GM12873 (cell line): ENCODE results near the gene KCNN2.

Source experiments
- TF ChIP-seq, protein P1 (sequence below): IDR thresholded peaks from 2 replicates; pipeline ENCODE4 v1.5.1; 2012; ENCODE audit warnings: low read depth, mild to moderate bottlenecking, moderate library complexity, low read length, control low read depth; ENCODE audit not compliant: insufficient read depth; ENCODE audit errors: missing control alignments

KCNN2 gene

DNA sequence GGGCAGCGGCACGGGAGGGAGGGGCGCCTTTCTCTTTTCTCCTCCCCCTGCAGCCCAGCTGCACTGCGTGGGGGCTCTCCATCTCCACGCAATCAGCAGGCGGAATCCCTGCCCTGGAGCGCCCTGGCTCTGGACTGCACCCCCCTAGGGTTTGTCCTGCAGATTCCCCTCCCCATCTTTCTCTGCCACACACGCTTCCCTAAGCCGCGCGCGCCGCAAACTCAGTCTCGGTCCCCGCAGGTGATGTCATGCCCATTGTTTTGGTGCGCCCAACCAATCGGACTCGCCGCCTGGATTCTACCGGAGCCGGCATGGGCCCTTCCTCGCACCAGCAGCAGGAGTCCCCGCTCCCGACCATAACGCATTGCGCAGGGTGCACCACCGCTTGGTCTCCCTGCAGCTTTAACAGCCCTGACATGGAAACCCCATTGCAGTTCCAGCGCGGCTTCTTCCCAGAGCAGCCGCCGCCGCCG, at the start of gene KCNN2:
Gene KCNN2 (plus strand): TSS at position 347 of the 473 bp plus-strand sequence. CDS start 70 bp downstream, at position 417.
- TF ChIP-seq, protein P1, sequence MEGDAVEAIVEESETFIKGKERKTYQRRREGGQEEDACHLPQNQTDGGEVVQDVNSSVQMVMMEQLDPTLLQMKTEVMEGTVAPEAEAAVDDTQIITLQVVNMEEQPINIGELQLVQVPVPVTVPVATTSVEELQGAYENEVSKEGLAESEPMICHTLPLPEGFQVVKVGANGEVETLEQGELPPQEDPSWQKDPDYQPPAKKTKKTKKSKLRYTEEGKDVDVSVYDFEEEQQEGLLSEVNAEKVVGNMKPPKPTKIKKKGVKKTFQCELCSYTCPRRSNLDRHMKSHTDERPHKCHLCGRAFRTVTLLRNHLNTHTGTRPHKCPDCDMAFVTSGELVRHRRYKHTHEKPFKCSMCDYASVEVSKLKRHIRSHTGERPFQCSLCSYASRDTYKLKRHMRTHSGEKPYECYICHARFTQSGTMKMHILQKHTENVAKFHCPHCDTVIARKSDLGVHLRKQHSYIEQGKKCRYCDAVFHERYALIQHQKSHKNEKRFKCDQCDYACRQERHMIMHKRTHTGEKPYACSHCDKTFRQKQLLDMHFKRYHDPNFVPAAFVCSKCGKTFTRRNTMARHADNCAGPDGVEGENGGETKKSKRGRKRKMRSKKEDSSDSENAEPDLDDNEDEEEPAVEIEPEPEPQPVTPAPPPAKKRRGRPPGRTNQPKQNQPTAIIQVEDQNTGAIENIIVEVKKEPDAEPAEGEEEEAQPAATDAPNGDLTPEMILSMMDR: no peak

DNA sequence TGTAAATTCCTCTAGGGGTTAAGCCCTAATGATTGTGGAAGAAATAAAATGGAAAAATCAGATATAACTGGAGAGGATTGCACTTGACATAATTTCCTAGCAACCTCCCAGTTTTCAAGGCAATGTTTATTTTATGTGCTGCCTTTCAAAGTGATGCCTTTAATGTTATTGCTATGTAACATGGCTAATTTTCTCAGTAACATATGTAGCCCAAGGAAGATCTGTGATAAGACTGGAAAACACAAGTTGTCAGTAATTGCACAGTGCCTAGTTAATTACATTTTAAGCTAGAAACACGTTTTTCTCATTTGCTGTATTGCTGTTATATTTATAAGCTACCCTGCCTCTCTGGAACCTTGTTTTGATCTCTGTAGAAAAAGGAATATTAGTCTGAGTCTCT, 49.2 kb upstream of the KCNN2 start:
- TF ChIP-seq, protein P1: no peak

DNA sequence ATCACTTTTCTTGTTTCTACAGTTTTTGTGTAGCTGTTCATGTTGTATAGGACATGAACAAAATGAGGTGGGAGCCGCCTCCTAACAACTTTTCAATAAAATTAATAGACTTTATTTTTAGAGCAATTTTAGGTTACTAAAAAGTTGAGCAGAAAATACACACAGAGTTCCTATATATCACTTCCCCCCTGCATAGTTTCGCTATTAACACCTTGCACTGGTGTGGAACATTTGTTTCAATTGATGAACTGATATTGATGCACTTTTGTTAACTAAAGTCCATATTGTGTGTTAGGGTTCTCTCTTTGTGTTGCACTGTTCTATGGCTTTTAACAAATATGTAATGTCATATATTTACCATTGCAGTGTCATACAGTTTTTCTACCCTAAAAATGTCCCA, 47.8 kb upstream of the KCNN2 start:
- TF ChIP-seq, protein P1: no peak

DNA sequence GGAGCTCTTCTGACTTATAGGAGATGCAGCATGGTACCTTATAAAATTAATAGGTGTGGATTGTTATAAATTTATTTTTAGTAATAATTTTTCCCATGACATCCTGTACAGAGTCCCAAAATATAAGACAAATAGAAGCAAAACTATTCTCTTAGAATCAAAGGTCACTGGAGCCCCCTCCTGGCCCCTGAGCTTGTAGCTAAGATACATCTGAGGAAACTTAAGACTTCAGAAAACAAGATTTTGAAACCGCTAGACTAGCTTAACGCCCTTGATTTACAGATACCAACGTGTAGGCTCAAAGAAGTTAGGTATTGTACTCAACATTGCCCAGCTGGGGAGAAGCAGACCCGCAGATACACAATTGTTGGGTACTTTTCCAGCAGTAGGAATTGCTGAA, 45.7 kb upstream of the KCNN2 start:
- TF ChIP-seq, protein P1: no peak

DNA sequence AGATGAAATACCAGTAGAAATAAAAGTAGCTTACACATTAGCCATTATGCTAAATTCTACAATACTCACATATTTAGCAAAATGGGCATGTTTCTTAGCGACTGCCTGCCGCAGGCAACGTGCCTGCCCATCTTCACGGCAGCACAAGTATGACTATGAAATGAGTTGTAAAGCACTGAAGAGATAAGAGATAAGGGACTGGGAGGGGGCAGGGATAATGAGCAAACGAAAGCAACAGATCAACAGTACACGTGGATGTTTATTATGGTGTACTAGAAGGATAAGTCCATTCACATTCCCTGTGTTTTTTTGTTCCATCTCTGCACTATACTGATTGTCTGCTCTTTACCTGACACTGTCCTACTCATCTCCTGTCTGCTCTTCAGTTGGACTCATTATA, 44.1 kb upstream of the KCNN2 start:
- TF ChIP-seq, protein P1: no peak

DNA sequence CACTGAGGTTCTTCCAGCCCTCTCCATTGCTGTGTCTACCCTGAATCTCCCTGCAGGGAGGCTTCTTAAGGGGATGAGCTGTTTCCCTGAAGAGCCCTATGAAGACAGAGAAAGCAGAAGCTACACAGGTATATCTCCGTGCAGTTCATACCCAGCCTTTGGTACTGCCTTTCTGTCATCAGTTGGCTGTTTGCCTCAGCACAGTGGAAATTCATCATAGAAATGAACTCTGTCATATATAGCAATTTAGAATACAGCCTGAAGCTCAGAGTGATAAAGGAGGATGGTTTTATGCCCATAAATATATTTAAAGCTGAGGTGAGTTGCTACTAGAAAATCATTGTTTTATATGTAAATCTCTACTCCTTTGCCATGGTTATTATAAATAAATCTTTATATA, 42.6 kb upstream of the KCNN2 start:
- TF ChIP-seq, protein P1: no peak

DNA sequence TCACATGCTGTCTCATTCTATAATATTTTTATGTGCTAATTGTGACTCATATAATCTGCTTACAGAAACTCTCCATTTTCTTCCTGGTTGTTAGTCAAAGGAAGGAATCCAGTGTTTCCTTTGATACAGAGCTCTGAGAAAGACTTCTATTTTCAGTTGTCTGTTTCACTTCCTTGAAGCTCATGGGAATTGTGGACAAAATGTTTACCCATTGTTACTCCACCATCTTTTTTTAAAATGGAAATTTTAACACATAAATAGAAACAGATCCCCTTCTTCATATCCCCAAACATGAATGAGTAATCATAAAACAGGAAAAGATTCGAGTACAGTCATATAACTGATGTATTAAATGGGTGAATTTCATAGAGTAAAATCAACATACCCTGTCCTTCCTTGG, 42.0 kb upstream of the KCNN2 start:
- TF ChIP-seq, protein P1: no peak

DNA sequence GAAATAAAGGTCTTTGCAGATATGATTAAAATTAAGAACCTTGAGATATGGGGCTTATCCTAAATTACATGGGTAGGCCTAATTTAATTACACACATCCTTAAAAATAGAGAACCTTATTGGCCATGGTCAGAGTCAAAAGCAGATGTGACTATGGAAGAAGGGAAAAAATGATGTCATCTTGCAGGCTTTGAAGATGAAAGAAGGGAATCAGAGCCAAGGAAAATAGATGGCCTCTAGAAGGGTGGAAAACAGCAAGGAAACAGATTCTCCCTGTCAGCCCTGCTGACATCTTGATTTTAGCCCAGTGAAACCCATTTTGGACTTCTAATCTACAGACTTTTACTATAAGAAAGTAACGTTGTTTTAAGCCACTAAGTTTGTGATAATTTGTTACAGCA, 37.6 kb upstream of the KCNN2 start:
- TF ChIP-seq, protein P1: no peak
